ENCODE measurements around the gene GPR78. TPM values are rescaled to one million over a fixed set of nuclear protein-coding genes. Genes with fewer than 3 reads are reported as not detected.

GPR78 gene
- total RNA-seq, 1 experiment from 2014 or later: not detected

DNA sequence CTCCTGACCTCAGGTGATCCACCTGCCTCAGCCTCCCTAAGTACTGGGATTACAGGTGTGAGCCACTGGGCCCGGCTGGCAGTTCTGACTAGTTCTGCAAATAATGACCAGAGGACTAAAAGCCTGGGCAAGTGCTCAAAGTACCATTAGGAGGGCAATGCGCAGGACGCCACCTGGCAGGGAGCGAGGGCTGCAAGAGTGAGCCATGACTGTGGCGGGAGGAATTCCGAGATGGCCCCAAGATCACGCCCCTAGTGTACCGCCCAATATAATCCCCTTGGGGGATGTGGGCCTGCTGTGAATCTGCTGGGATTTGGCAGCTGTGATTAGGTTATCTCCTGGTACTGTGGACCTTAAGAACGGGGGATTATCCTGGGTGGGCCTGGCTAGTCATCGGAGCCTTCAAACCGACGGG is 26.2 kb upstream of the GPR78 start:
- no peak overlapping the region for H3K27ac Mint-ChIP-seq (ENCODE audit: unreplicated experiment)
- CTCF ChIA-PET: no interaction called here
- H3K4me1 Mint-ChIP-seq (ENCODE audit: low read depth, unreplicated experiment): no peaks in the 10 kb centered on the region
- H3K27me3 Mint-ChIP-seq (ENCODE audit: unreplicated experiment): peaks cover 14% of the 10 kb centered on the region
- H3K9me3 Mint-ChIP-seq (ENCODE audit: low read depth, unreplicated experiment): no peaks in the 10 kb centered on the region
- TF ChIP-seq CTCF (IDR thresholded peaks at IDR 0.05; ENCODE audit: unreplicated experiment): no peak
- H3K36me3 Mint-ChIP-seq (ENCODE audit: insufficient read depth, unreplicated experiment): no peaks in the 10 kb centered on the region
- H3K4me3 Mint-ChIP-seq (ENCODE audit: low read depth, unreplicated experiment): no peak overlapping the region
- DNase-seq: no peak
- BruUV-seq (replicated peaks): no TSS peak
- intact Hi-C loops (cut with micrococcal nuclease; ENCODE audit: unreplicated experiment): no loop called here

- Mint-ChIP-seq H3K4me1 (ENCODE audit: low read depth, unreplicated experiment) (no peaks in the 10 kb centered on the region), H3K27ac (ENCODE audit: unreplicated experiment) (no peak overlapping the region), H3K9me3 (ENCODE audit: low read depth, unreplicated experiment) (no peaks in the 10 kb centered on the region), H3K36me3 (ENCODE audit: insufficient read depth, unreplicated experiment) (no peaks in the 10 kb centered on the region), H3K27me3 (ENCODE audit: unreplicated experiment) (peaks cover 14% of the 10 kb centered on the region), H3K4me3 (ENCODE audit: low read depth, unreplicated experiment) (no peak overlapping the region)
- CTCF ChIA-PET: no interaction called here
- DNase-seq: no peak
- BruUV-seq (replicated peaks): no TSS peak
- TF ChIP-seq CTCF (IDR thresholded peaks at IDR 0.05; ENCODE audit: unreplicated experiment): no peak
- intact Hi-C loops (cut with micrococcal nuclease; ENCODE audit: unreplicated experiment): no loop called here
These were observed 25.6 kb upstream of the GPR78 start for GRCh38 chr4:8554555-8555100.

DNA sequence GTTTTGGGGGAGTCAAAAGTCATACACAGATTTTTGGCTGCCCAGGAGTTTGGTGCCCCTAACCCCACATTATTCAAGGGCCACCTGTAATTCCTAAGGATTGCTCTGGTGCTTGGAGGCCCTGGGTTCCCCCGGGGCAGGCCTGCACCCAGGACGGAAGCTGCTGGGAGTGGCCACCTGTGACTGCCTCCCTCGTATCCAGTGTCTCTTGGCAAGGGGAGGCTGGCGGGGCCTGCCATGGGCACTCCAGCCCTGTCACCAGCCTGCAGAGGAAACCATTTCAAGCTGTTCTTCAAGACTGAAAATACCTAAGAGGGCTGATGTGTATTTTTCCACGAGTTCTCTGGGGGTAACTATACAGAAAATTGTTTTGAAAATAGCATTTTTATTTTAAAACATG is 24.5 kb upstream of the GPR78 start:
- CTCF ChIA-PET: no interaction called here
- Mint-ChIP-seq H3K27me3 (ENCODE audit: unreplicated experiment) (peaks cover 14% of the 10 kb centered on the region), H3K4me3 (ENCODE audit: low read depth, unreplicated experiment) (no peak overlapping the region), H3K36me3 (ENCODE audit: insufficient read depth, unreplicated experiment) (no peaks in the 10 kb centered on the region), H3K9me3 (ENCODE audit: low read depth, unreplicated experiment) (no peaks in the 10 kb centered on the region), H3K27ac (ENCODE audit: unreplicated experiment) (no peak overlapping the region), H3K4me1 (ENCODE audit: low read depth, unreplicated experiment) (no peaks in the 10 kb centered on the region)
- intact Hi-C loops (cut with micrococcal nuclease; ENCODE audit: unreplicated experiment): no loop called here
- no peak for TF ChIP-seq CTCF (IDR thresholded peaks at IDR 0.05; ENCODE audit: unreplicated experiment)
- no peak for DNase-seq
- no TSS peak for BruUV-seq (replicated peaks)

- Mint-ChIP-seq H3K9me3 (ENCODE audit: low read depth, unreplicated experiment) (no peaks in the 10 kb centered on the region), H3K4me1 (ENCODE audit: low read depth, unreplicated experiment) (no peaks in the 10 kb centered on the region), H3K36me3 (ENCODE audit: insufficient read depth, unreplicated experiment) (no peaks in the 10 kb centered on the region), H3K4me3 (ENCODE audit: low read depth, unreplicated experiment) (no peak overlapping the region), H3K27me3 (ENCODE audit: unreplicated experiment) (peaks cover 14% of the 10 kb centered on the region), H3K27ac (ENCODE audit: unreplicated experiment) (no peak overlapping the region)
- no peak for DNase-seq
- intact Hi-C loops (cut with micrococcal nuclease; ENCODE audit: unreplicated experiment): no loop called here
- no peak for TF ChIP-seq CTCF (IDR thresholded peaks at IDR 0.05; ENCODE audit: unreplicated experiment)
- CTCF ChIA-PET: no interaction called here
- BruUV-seq (replicated peaks): no TSS peak
These were observed 23.6 kb upstream of the GPR78 start for GRCh38 chr4:8556341-8557150.

Data from Calu3 (cell line).